IPS-18c (cell line): Measurements from ENCODE around the gene GRIA4.

Experiments
- H3K4me3 ChIP-seq: 2 replicates; pipeline ENCODE4 v1.7.0; 2013; ENCODE audit warnings: low read depth, mild to moderate bottlenecking, low read length, moderate library complexity; ENCODE audit not compliant: insufficient read depth
- H3K9me3 ChIP-seq: one replicate; pipeline ENCODE4 v1.6.1; 2013; ENCODE audit warnings: mild to moderate bottlenecking, low read length, moderate library complexity; ENCODE audit not compliant: control insufficient read depth, insufficient read depth

GRIA4 gene

DNA sequence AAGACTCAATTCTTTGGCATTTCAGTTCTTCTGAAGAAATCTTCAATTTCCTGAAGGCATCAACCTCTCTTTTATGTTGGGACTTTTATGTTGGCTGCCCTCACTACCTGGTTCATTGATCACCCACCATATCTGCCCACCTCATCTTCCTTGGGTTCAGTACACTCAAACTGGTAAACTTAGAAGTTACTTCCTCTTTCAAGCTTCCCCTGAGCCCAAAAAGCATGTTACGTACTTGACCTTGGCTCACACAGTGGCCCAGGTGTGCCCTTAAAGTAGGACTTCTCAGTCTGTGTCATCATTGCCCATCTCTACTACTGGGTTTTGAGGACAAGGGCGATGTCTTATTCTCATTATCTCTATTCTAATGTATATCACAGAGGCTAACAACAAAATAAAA is 86.1 kb downstream of the GRIA4 start:
- H3K4me3 ChIP-seq = no peak overlapping the region
- H3K9me3 ChIP-seq = no peaks in the 10 kb centered on the region

DNA sequence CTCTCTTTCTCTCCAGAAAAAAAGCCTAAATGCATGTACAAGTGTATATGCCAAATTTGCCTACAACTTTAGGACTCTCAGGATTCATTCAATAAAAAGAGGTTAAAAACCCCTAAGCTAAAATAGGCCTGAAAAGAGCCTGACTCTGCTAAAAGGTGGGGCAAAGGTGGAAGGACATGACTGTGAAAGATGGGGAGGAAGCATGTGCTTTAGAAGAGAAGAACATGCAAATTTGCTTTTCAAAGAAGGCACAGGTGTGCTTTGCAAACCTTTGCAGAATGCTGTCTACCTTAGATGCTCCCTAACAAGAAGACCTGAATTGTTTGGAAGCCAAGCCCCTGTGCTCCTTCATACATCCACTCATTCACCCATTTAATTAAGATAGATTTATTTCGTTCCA is 87.4 kb downstream of the GRIA4 start:
- H3K4me3 ChIP-seq = no peak overlapping the region

DNA sequence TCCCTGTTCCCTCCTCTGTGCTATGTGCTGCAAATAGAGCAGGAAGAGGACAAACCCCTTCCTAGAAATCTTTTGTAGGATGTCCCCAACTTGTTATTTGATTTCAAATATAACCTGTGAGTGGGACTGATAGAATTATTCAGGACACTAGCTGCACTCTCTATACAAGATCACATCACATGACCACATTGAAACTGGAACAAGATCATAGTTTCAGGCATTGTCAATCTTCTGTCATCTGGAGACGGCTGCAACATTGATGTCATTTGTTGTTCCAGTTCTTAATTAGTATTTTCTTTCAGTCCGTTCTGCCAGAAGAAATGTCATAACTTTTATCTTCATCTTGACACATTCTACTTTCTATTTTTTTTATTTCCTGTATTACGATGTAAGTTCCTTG is 89.3 kb downstream of the GRIA4 start:
- Histone ChIP-seq H3K4me3 (no peak overlapping the region), H3K9me3 (no peaks in the 10 kb centered on the region)

More for the DNA sequence above, 87.4 kb downstream of the GRIA4 start:
- no peaks in the 10 kb centered on the region for H3K9me3 ChIP-seq

DNA sequence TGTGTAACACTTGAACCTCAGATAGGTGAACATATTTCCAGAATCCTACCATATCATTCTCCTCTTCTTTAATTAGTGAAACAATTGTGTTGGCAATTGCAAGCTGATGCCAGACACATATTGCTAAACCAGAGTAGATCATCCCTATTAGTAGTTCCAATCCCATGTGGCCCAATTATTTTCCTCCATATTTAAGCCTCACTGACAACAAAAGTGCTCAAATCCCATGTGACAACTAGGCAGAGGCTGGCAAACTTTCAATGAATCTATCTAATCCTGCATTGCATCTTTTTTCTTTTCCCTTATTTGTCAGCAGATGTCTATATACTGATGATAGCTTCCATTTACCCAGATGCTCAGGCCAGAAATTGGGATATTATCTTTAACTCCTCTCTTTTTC is 90.4 kb downstream of the GRIA4 start:
- Histone ChIP-seq H3K9me3 (no peaks in the 10 kb centered on the region), H3K4me3 (no peak overlapping the region)

- Histone ChIP-seq H3K4me3 (no peak overlapping the region), H3K9me3 (no peaks in the 10 kb centered on the region)
Measured at GRCh38 chr11:105701098-105701497, 91.2 kb downstream of the GRIA4 start.

GRCh38 chr11:105705786-105706530 is 96.1 kb downstream of the GRIA4 start:
- Histone ChIP-seq H3K4me3 (no peak overlapping the region), H3K9me3 (no peaks in the 10 kb centered on the region)

DNA sequence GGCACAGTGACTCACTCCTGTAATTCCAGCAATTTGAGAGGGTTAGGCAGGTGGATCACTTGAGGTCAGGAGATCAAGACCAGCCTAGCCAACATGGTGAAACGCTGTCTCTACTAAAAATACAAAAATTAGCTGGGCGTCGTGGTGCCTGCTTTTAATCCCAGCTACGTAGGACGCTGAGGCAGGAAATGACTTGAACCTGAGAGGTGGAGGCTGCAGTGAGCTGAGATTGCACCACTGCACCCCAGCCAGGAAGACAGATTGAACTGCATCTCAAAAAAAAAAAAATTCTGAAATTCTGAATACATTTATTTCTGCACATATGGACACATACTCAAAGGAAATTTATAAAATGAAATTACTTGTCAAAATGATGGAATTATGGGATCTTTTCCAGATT is 103.2 kb downstream of the GRIA4 start:
- Histone ChIP-seq H3K4me3 (no peak overlapping the region), H3K9me3 (no peaks in the 10 kb centered on the region)

- Histone ChIP-seq H3K9me3 (no peaks in the 10 kb centered on the region), H3K4me3 (no peak overlapping the region)
Measured at GRCh38 chr11:105713696-105714095, 103.8 kb downstream of the GRIA4 start.

GRCh38 chr11:105718641-105719040 is 108.8 kb downstream of the GRIA4 start:
- H3K9me3 ChIP-seq = no peaks in the 10 kb centered on the region
- H3K4me3 ChIP-seq = no peak overlapping the region

GRCh38 chr11:105719073-105719822 is 109.4 kb downstream of the GRIA4 start:
- Histone ChIP-seq H3K4me3 (no peak overlapping the region), H3K9me3 (no peaks in the 10 kb centered on the region)

DNA sequence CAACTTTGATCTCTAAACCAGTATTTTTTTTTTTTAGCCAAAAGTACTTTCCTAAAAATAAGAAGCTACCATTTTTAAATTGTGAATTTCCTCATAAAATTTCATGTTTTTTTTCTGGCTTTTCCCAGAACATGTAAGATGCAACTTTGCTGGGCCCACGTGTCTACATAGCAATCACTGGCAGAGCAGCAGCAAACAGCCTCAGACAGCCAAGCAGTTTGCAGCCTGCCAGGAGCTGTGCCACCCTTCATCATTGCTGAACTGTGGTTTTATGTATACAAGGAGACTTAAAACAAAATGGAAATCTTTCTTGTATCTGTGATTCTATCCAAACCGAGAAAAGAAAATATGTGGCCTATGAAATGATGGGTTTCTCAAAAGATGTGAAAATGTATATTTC is 110.2 kb downstream of the GRIA4 start:
- Histone ChIP-seq H3K9me3 (no peaks in the 10 kb centered on the region), H3K4me3 (no peak overlapping the region)

- no peaks in the 10 kb centered on the region for H3K9me3 ChIP-seq
- H3K4me3 ChIP-seq = no peak overlapping the region
Measured at GRCh38 chr11:105723269-105723668, 113.4 kb downstream of the GRIA4 start.

GRCh38 chr11:105732611-105733010 is 122.7 kb downstream of the GRIA4 start:
- Histone ChIP-seq H3K4me3 (no peak overlapping the region), H3K9me3 (no peaks in the 10 kb centered on the region)

GRCh38 chr11:105734426-105734825 is 124.6 kb downstream of the GRIA4 start:
- H3K4me3 ChIP-seq = no peak overlapping the region

DNA sequence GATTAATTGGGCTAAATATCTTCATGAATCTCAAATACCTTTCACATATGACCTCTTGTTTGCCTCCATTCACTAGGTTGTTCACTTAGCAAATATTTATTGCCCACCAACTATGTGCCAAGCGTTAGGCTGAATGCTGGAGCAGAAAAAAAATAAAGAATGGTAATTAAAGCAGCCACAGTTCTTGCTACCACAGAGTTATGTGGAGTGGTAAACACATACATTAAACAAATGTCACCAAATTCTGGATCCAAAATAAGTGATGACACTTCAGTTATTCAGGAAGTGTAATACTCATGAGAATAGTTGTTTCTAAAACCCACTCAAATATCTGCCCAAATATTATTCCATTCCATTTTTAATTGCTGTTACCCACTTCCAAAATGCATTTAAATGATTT is 128.4 kb downstream of the GRIA4 start:
- no peak overlapping the region for H3K4me3 ChIP-seq
- H3K9me3 ChIP-seq = no peaks in the 10 kb centered on the region

More at GRCh38 chr11:105734426-105734825, 124.6 kb downstream of the GRIA4 start:
- no peaks in the 10 kb centered on the region for H3K9me3 ChIP-seq

DNA sequence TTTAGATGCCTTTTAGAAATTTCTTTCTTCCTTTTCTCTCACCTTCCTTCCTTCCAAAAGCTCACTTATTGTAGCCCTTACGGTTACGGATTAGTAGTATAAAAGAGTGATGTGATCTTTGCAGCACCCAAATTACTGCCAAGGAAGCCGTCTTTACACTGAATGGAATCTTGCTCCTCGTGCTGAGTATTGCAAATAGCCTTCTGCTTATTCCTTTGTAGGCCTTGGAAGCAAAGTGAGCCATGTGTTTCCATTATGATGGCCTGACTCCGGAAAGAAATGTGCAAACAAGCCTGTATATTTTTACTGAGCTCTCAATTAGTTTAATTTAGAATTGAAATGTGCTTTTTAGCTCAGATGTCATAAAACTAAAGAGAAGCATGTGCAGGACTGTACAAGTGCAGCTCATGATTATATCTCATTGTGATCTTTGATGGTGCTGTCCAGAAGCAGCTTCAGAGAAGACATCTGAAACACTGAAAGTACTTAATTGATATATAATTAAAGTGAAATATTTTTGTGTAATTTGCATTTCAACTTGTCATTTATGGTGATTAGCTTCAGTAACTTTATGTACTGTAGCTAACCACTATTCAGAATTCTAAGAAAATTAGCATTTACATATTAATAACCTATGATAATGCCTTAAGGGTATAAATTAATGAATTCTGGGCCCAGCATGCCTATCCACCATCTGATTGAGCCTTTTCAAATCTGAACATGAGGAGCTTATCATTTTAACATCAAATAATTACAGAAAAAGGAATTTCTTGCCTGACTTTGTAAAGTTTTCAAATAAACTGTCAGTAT is 129.3 kb downstream of the GRIA4 start:
- Histone ChIP-seq H3K4me3 (no peak overlapping the region), H3K9me3 (no peaks in the 10 kb centered on the region)

- no peak overlapping the region for H3K4me3 ChIP-seq
Measured at GRCh38 chr11:105740164-105740903, 130.5 kb downstream of the GRIA4 start.

More at GRCh38 chr11:105740164-105740903, 130.5 kb downstream of the GRIA4 start:
- no peaks in the 10 kb centered on the region for H3K9me3 ChIP-seq
